Femur (tissue), 1 donor: ENCODE results near the gene KRAS.

Experiments
- DNase-seq: peaks from one replicate; pipeline ENCODE4 v3.0.0-alpha.2; 2017

Gene KRAS

GRCh38 chr12:25254271-25254880 lies 3.6 kb upstream of the KRAS start:
- DNase-seq: no peak

GRCh38 chr12:25253371-25254068 lies 2.8 kb upstream of the KRAS start:
- no peak for DNase-seq

- DNase-seq: no peak
These were observed 2.2 kb upstream of the KRAS start for GRCh38 chr12:25252946-25253345.

- DNase-seq: no peak
These were observed 1.0 kb upstream of the KRAS start for GRCh38 chr12:25251769-25252168.

- peak; percentile 77 for DNase-seq
These were observed 594 bp downstream of the KRAS start for GRCh38 chr12:25249931-25250738.

GRCh38 chr12:25248732-25249131 lies 2.0 kb downstream of the KRAS start:
- DNase-seq: no peak

- no peak for DNase-seq
These were observed 2.6 kb downstream of the KRAS start for GRCh38 chr12:25248137-25248536.

- DNase-seq: no peak
These were observed 5.2 kb downstream of the KRAS start for GRCh38 chr12:25245491-25245890.

- no peak for DNase-seq
These were observed 7.1 kb downstream of the KRAS start for GRCh38 chr12:25243680-25243990.

- DNase-seq: no peak
These were observed 7.6 kb downstream of the KRAS start for GRCh38 chr12:25242981-25243679.

- DNase-seq: no peak
These were observed 9.3 kb downstream of the KRAS start for GRCh38 chr12:25241167-25242020.

GRCh38 chr12:25236626-25237025 lies 14.1 kb downstream of the KRAS start:
- no peak for DNase-seq

GRCh38 chr12:25236190-25236589 lies 14.5 kb downstream of the KRAS start:
- DNase-seq: no peak

- no peak for DNase-seq
These were observed 37.4 kb downstream of the KRAS start for GRCh38 chr12:25213338-25213737.

GRCh38 chr12:25208554-25208953 lies 42.2 kb downstream of the KRAS start:
- no peak for DNase-seq

GRCh38 chr12:25207846-25208245 lies 42.9 kb downstream of the KRAS start:
- no peak for DNase-seq

- no peak for DNase-seq
These were observed 43.3 kb downstream of the KRAS start for GRCh38 chr12:25207411-25207810.

- no peak for DNase-seq
These were observed 48.6 kb downstream of the KRAS start for GRCh38 chr12:25202137-25202536.

- DNase-seq: no peak
These were observed 50.0 kb downstream of the KRAS start for GRCh38 chr12:25200703-25201102.

- DNase-seq: no peak
These were observed 53.1 kb downstream of the KRAS start for GRCh38 chr12:25197608-25198007.

- DNase-seq: peak; percentile 99
These were observed 55.4 kb downstream of the KRAS start, which contains the start of the genes DNAI7 and ETFRF1 for GRCh38 chr12:25195056-25195971. TSS of gene DNAI7 (minus strand) at chr12:25195160. CDS start at chr12:25195078, 82 bp downstream. TSS of gene ETFRF1 (plus strand) at chr12:25195237. CDS start at chr12:25203957, 8,720 bp downstream.
